H1 (cell line): ENCODE data around the gene GPC4. TPM values are rescaled to one million over a fixed set of nuclear protein-coding genes. Genes with fewer than 3 reads are reported as not detected.

Experiments used
- CTCF ChIA-PET: fragments of 300-600 bp; sonication (Branson Sonifier 250); formaldehyde crosslinking; loops from one replicate; lab custom pipeline; 2021; ENCODE audit not compliant: partially characterized antibody; lab: Charles Lee
- POLR2A ChIA-PET: fragments of 300-600 bp; sonication (Branson Sonifier 250); formaldehyde crosslinking; loops from one replicate; lab custom pipeline; 2021; ENCODE audit warnings: inconsistent platforms; ENCODE audit not compliant: partially characterized antibody; lab: Charles Lee
- DNase-seq, 2 experiments: peaks; one replicate each; pipeline versions ENCODE4 v3.0.0 to v3.0.0-alpha.2; 2010 to 2022; ENCODE audit warnings: low spot score in 2 of 2, low read depth in 1 of 2, mixed read lengths in 1 of 2
- FAIRE-seq: peaks from 2 replicates; lab custom pipeline; 2011; peaks lifted over from hg19 to GRCh38; lab: Jason Lieb, UNC
- H2AFZ ChIP-seq: 2 replicates; pipeline ENCODE4 v1.8.1; 2012; ENCODE audit warnings: low read length, inconsistent platforms
- H2AK5ac ChIP-seq: 2 replicates; pipeline ENCODE4 v1.6.1; 2013; ENCODE audit warnings: low read depth, low read length
- H2BK120ac ChIP-seq: replicated peaks from 2 replicates; pipeline ENCODE3; 2013; ENCODE audit warnings: low read depth, low read length, inconsistent platforms
- H2BK12ac ChIP-seq: 2 replicates; pipeline ENCODE4 v1.6.1; 2013; ENCODE audit warnings: low read depth, low read length
- H2BK15ac ChIP-seq: 2 replicates; pipeline ENCODE4 v1.6.1; 2013; ENCODE audit warnings: low read length
- H2BK20ac ChIP-seq: 2 replicates; pipeline ENCODE4 v1.6.1; 2013; ENCODE audit warnings: low read length
- H2BK5ac ChIP-seq: 2 replicates; pipeline ENCODE4 v1.6.1; 2013; ENCODE audit warnings: low read depth, low read length
- H3K14ac ChIP-seq: 2 replicates; pipeline ENCODE4 v1.6.1; 2013; ENCODE audit warnings: inconsistent platforms; ENCODE audit not compliant: insufficient read length
- H3K18ac ChIP-seq: 2 replicates; pipeline ENCODE4 v1.6.1; 2013; ENCODE audit warnings: low read length; ENCODE audit errors: extremely low read depth
- H3K23ac ChIP-seq: 2 replicates; pipeline ENCODE4 v1.6.1; 2013; ENCODE audit warnings: inconsistent platforms; ENCODE audit not compliant: insufficient read length
- H3K23me2 ChIP-seq: 2 replicates; pipeline ENCODE4 v1.6.1; 2013; ENCODE audit warnings: low read depth, low read length
- H3K27ac ChIP-seq: 2 replicates; pipeline ENCODE4 v1.6.1; 2011; ENCODE audit warnings: low read depth, low read length, inconsistent platforms
- H3K27me3 ChIP-seq, 4 experiments: replicated peaks in 1 of 4; 1 replicate in 1 of 4; 2 replicates in 3 of 4; pipeline versions ENCODE4 v1.6.1 to v1.8.1; 2011 to 2013; ENCODE audit warnings: low read length in 3 of 4, mild to moderate bottlenecking in 3 of 4, inconsistent platforms in 2 of 4, mixed read lengths in 2 of 4, moderate library complexity in 1 of 4; ENCODE audit not compliant: control insufficient read depth in 3 of 4, insufficient read depth in 3 of 4; ENCODE audit errors: extremely low read depth in 1 of 4
- H3K36me3 ChIP-seq, 4 experiments: 2 replicates each; pipeline versions ENCODE4 v1.6.1 to v1.8.1; 2011 to 2013; ENCODE audit warnings: mild to moderate bottlenecking in 4 of 4, low read length in 3 of 4, moderate library complexity in 2 of 4, control low read depth in 1 of 4, inconsistent platforms in 1 of 4; ENCODE audit not compliant: insufficient read depth in 4 of 4, control insufficient read depth in 2 of 4
- H3K4ac ChIP-seq: replicated peaks from 2 replicates; pipeline ENCODE3; 2013; ENCODE audit warnings: low read length, low read depth, mixed read lengths, inconsistent platforms; ENCODE audit not compliant: insufficient read length
- H3K4me1 ChIP-seq, 4 experiments: replicated peaks in 1 of 4; 1 replicate in 1 of 4; 2 replicates in 3 of 4; pipeline versions ENCODE4 v1.6.1 to v1.8.1; 2011 to 2013; ENCODE audit warnings: low read length in 3 of 4, inconsistent platforms in 2 of 4, mixed read lengths in 1 of 4; ENCODE audit not compliant: insufficient read depth in 4 of 4, control insufficient read depth in 3 of 4
- H3K4me2 ChIP-seq, 2 experiments: 2 replicates each; pipeline versions ENCODE4 v1.6.1 to v1.8.1; 2011 to 2013; ENCODE audit warnings: low read depth in 2 of 2, low read length in 2 of 2, control low read depth in 1 of 2, inconsistent platforms in 1 of 2, mild to moderate bottlenecking in 1 of 2; ENCODE audit not compliant: insufficient read depth in 1 of 2
- H3K4me3 ChIP-seq, 4 experiments: fragments of 200-600, 300-600 bp in 1 of 4; sonication (generic), shearing (Covaris generic), sonication (Bioruptor Twin) in 1 of 4; 2 replicates each; pipeline versions ENCODE4 v1.5.1 to v1.8.1; 2011 to 2016; ENCODE audit warnings: low read length in 4 of 4, low read depth in 3 of 4, control low read depth in 2 of 4, inconsistent platforms in 2 of 4, mild to moderate bottlenecking in 2 of 4, mixed read lengths in 1 of 4, moderate library complexity in 1 of 4; ENCODE audit not compliant: insufficient read depth in 2 of 4; ENCODE audit errors: extremely low read depth in 1 of 4
- H3K56ac ChIP-seq: replicated peaks from 2 replicates; pipeline ENCODE3; 2013; ENCODE audit warnings: low read depth, mild to moderate bottlenecking, mixed read lengths, low read length, inconsistent platforms; ENCODE audit not compliant: insufficient read length
- H3K79me1 ChIP-seq: 2 replicates; pipeline ENCODE4 v1.6.1; 2013; ENCODE audit warnings: low read depth, low read length, control low read depth
- H3K79me2 ChIP-seq, 2 experiments: 2 replicates each; pipeline versions ENCODE4 v1.6.1 to v1.8.1; 2012 to 2013; ENCODE audit warnings: low read length in 2 of 2, mild to moderate bottlenecking in 2 of 2, inconsistent platforms in 1 of 2; ENCODE audit not compliant: insufficient read depth in 2 of 2, control insufficient read depth in 1 of 2
- H3K9ac ChIP-seq, 4 experiments: replicated peaks in 1 of 4; 1 replicate in 1 of 4; 2 replicates in 3 of 4; pipeline versions ENCODE4 v1.6.1 to v1.8.1; 2011 to 2013; ENCODE audit warnings: low read depth in 3 of 4, low read length in 3 of 4, control low read depth in 2 of 4, mild to moderate bottlenecking in 2 of 4, moderate library complexity in 2 of 4, inconsistent platforms in 1 of 4; ENCODE audit errors: extremely low read depth in 1 of 4
- H3K9me3 ChIP-seq, 2 experiments: 2 replicates each; pipeline versions ENCODE4 v1.6.1 to v1.8.1; 2012 to 2013; ENCODE audit warnings: mild to moderate bottlenecking in 2 of 2, moderate library complexity in 2 of 2, control low read depth in 1 of 2, inconsistent platforms in 1 of 2, low read depth in 1 of 2, low read length in 1 of 2, mixed read lengths in 1 of 2; ENCODE audit not compliant: insufficient read depth in 2 of 2
- H4K20me1 ChIP-seq, 2 experiments: replicated peaks in 1 of 2; 2 replicates each; pipeline versions ENCODE3 to v1.8.1; 2011 to 2013; ENCODE audit warnings: inconsistent platforms in 2 of 2, low read length in 2 of 2, mild to moderate bottlenecking in 1 of 2; ENCODE audit not compliant: insufficient read depth in 2 of 2, control insufficient read depth in 1 of 2
- H4K5ac ChIP-seq: 2 replicates; pipeline ENCODE4 v1.6.1; 2013; ENCODE audit warnings: low read length, low read depth, mixed read lengths, inconsistent platforms; ENCODE audit not compliant: insufficient read length
- H4K8ac ChIP-seq: 2 replicates; pipeline ENCODE4 v1.8.0; 2013; ENCODE audit warnings: mild to moderate bottlenecking, moderate library complexity, low read length, inconsistent platforms; ENCODE audit not compliant: insufficient read depth; ENCODE audit errors: extremely low read depth
- H4K91ac ChIP-seq: replicated peaks from 2 replicates; pipeline ENCODE3; 2013; ENCODE audit warnings: low read length, mixed read lengths, inconsistent platforms; ENCODE audit not compliant: insufficient read length
- CBX5 ChIP-seq: fragments of 300-800, 300-1000 bp; sonication (generic); IDR thresholded peaks from 2 replicates; pipeline ENCODE4 v1.7.1; 2016; ENCODE audit warnings: antibody characterized with exemption, low read length, low read depth
- CHD2 ChIP-seq: IDR thresholded peaks from 2 replicates; pipeline ENCODE4 v1.6.1; 2012; ENCODE audit warnings: low read length, improper control_type of control experiment
- FOSL1 ChIP-seq: IDR thresholded peaks from 2 replicates; pipeline ENCODE4 v1.6.1; 2011; ENCODE audit warnings: mild to moderate bottlenecking, low read depth, low read length, moderate library complexity; ENCODE audit not compliant: insufficient read depth
- JUND ChIP-seq: IDR thresholded peaks from 2 replicates; pipeline ENCODE4 v1.6.1; 2011; ENCODE audit warnings: mild to moderate bottlenecking, improper control_type of control experiment, low read length
- KDM1A ChIP-seq: fragments of 200-600, 300-600 bp; sonication (generic); IDR thresholded peaks from 2 replicates; pipeline ENCODE4 v1.7.1; 2016; ENCODE audit warnings: mild to moderate bottlenecking, low read length, borderline replicate concordance
- RXRA ChIP-seq: IDR thresholded peaks from 2 replicates; pipeline ENCODE4 v1.6.1; 2011; ENCODE audit warnings: low read depth, mild to moderate bottlenecking, low read length, moderate library complexity; ENCODE audit not compliant: insufficient read depth
- SIRT6 ChIP-seq: IDR thresholded peaks from one replicate; pipeline ENCODE4 v1.7.1; 2012; ENCODE audit warnings: low read length, inconsistent platforms
- TEAD4 ChIP-seq: IDR thresholded peaks from 2 replicates; pipeline ENCODE4 v1.6.1; 2012; ENCODE audit warnings: low read depth, low read length, inconsistent platforms, mixed read lengths
- YY1 ChIP-seq: IDR thresholded peaks from 2 replicates; pipeline ENCODE4 v1.6.1; 2011; ENCODE audit warnings: low read depth, mild to moderate bottlenecking, low read length
- WGBS, 2 experiments: shearing (Covaris generic) in 1 of 2; methylation state at CpG; one replicate each; pipeline versions ENCODE4 v1.1.6 to v1.1.7; 2013 to 2015; ENCODE audit warnings: low lambda C conversion rate in 2 of 2, mixed read lengths in 2 of 2, inconsistent platforms in 1 of 2, low coverage in 1 of 2, missing lambda C conversion rate in 1 of 2; ENCODE audit not compliant: insufficient replicate concordance in 2 of 2, insufficient coverage in 1 of 2, insufficient read length in 1 of 2; ENCODE audit errors: extremely low coverage in 1 of 2, missing lambda C conversion rate in 1 of 2; 5-methylcytosine and 5-hydroxymethylcytosine counted together
- polyA plus RNA-seq, 7 experiments: library from polyadenylated mRNA; depleted of rRNA in 3 of 7; stranded (reverse) in 5 of 7; unstranded in 2 of 7; fragments of >200 nt in 5 of 7; fragments of 200-250 nt in 2 of 7; gene quantifications; 1 replicate in 5 of 7; 2 replicates in 1 of 7; 4 replicates in 1 of 7; pipeline versions ENCODE4 v1.2.1 to v1.2.3, GENCODE V29; 2011 to 2013; ENCODE audit warnings: missing spikeins in 2 of 7, mixed read lengths in 2 of 7
- total RNA-seq: library from RNA; stranded (reverse); fragmentation: NEBNext Ultra II Directional; extraction: Animal tissue kit (Norgen Biotek cat#: 25700); gene quantifications from 2 replicates; pipeline ENCODE4 v1.2.1, GENCODE V29; 2021

GPC4 gene
- total and polyA plus RNA-seq, 2 of the 8 experiments (the other 6 are each of a cell fraction or from before 2014, with no cell fraction given) = 46.8 to 230 TPM

DNA sequence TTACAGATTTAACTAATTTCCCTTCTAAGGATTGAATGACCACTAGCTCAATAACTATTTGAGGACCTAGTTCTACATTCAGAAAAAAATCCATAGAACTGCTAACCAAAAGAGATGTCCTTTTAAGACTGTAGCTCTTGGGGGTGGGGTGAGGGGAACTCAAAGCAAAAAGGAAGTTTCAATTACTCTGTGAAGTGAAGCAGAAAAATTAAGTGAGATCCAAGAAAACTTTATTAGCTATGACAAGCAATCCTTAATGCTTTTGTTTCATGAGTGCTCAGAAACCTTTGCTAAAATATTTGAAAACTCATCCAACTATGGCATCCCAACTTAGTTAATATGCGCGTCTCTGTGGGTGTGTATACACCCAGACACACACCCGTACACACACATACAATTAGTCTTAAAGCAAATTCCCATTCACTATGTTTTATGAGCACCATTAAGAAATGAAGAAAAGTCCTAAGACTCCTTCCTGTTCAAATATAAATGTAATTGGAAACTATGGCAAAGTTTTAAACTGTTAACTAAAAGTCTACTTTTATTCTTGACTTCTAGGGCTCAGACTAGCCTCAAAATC is 44.5 kb downstream of the GPC4 start:
- Histone ChIP-seq H3K56ac (no peak overlapping the region), H3K79me1 (no peaks in the 10 kb centered on the region), H3K14ac (no peak overlapping the region), H3K4ac (no peak overlapping the region), H2AFZ (no peak overlapping the region), H2BK120ac (no peak overlapping the region), H3K9ac (no peak overlapping the region), H3K79me2 (peaks cover 0 to 97% of the 10 kb centered on the region in 2 experiments; a peak in 3 of 4 replicates), H2BK20ac (no peak overlapping the region), H3K23me2 (no peaks in the 10 kb centered on the region), H3K27me3 (no peaks in the 10 kb centered on the region), H3K23ac (no peak overlapping the region), H4K20me1 (peaks cover 5 to 10% of the 10 kb centered on the region in 2 experiments), H3K27ac (no peak overlapping the region), H4K8ac (no peak overlapping the region), H2BK15ac (no peak overlapping the region), H4K91ac (no peak overlapping the region), H3K4me1 (peaks cover 0 to 7% (median 1%) of the 10 kb centered on the region in 4 experiments; a peak in 2 of 7 replicates), H3K9me3 (no peaks in the 10 kb centered on the region), H3K4me2 (no peak overlapping the region), H2BK5ac (no peak overlapping the region), H3K4me3 (no peak overlapping the region), H2AK5ac (no peak overlapping the region), H4K5ac (no peak overlapping the region), H3K36me3 (peaks cover 0 to 7% (median 3%) of the 10 kb centered on the region in 4 experiments; a peak in 6 of 8 replicates), H3K18ac (no peak overlapping the region), H2BK12ac (no peak overlapping the region)
- no peak for FAIRE-seq
- 95% methylated on average over 3 of the region's 3 CpGs; no CpG with 5 or more reads in 1 of the 2 experiments for WGBS, 2 experiments
- DNase-seq = no peak
- CTCF ChIA-PET = no interaction called here
- TF ChIP-seq SIRT6 (no peak), KDM1A (no peak), TEAD4 (no peak), CBX5 (no peak), RXRA (no peak), JUND (no peak), YY1 (no peak), CHD2 (no peak), FOSL1 (no peak)
- POLR2A ChIA-PET = no interaction called here
